Keratinocyte (primary cell): ENCODE data around the gene CEP68. TPM values are rescaled to one million over a fixed set of nuclear protein-coding genes. Genes with fewer than 3 reads are reported as not detected.

ENCODE experiments used
- DNase-seq: peaks from one replicate; pipeline ENCODE4 v3.0.0-alpha.2; 2011; ENCODE audit warnings: low read depth, missing footprints, low spot score
- FAIRE-seq: peaks from 2 replicates; lab custom pipeline; 2011; peaks lifted over from hg19 to GRCh38; lab: Jason Lieb, UNC
- H2AFZ ChIP-seq: 2 replicates; pipeline ENCODE4 v1.6.0; 2012; ENCODE audit warnings: low read length, control low read depth, inconsistent platforms; ENCODE audit not compliant: control insufficient read depth
- H3K27ac ChIP-seq: 2 replicates; pipeline ENCODE4 v1.5.1; 2011; ENCODE audit warnings: low read length; ENCODE audit not compliant: control insufficient read depth, insufficient read depth
- H3K27me3 ChIP-seq: 3 replicates; pipeline ENCODE4 v1.6.0; 2011; ENCODE audit warnings: low read length; ENCODE audit not compliant: control insufficient read depth, insufficient read depth; ENCODE audit errors: extremely low read depth
- H3K36me3 ChIP-seq, 2 experiments: 2 replicates in 1 of 2; 3 replicates in 1 of 2; pipeline ENCODE4 v1.5.1; 2011; ENCODE audit warnings: low read length in 2 of 2, mild to moderate bottlenecking in 1 of 2; ENCODE audit not compliant: control insufficient read depth in 2 of 2, insufficient read depth in 2 of 2; ENCODE audit errors: extremely low read depth in 1 of 2
- H3K4me1 ChIP-seq: 3 replicates; pipeline ENCODE4 v1.5.1; 2011; ENCODE audit warnings: low read length; ENCODE audit not compliant: control insufficient read depth, insufficient read depth; ENCODE audit errors: extremely low read depth
- H3K4me2 ChIP-seq: 3 replicates; pipeline ENCODE4 v1.6.0; 2011; ENCODE audit warnings: low read depth, low read length; ENCODE audit not compliant: control insufficient read depth, insufficient read depth; ENCODE audit errors: extremely low read depth
- H3K4me3 ChIP-seq, 3 experiments: fragments of 200-600 bp in 1 of 3; sonication (generic) in 1 of 3; 2 replicates in 2 of 3; 3 replicates in 1 of 3; pipeline ENCODE4 v1.5.1; 2011 to 2016; ENCODE audit warnings: low read length in 3 of 3, mild to moderate bottlenecking in 3 of 3, control low read depth in 2 of 3, inconsistent platforms in 1 of 3, low read depth in 1 of 3, mixed read lengths in 1 of 3, mixed run types in 1 of 3, moderate library complexity in 1 of 3; ENCODE audit not compliant: control insufficient read depth in 2 of 3, insufficient read depth in 2 of 3; ENCODE audit errors: extremely low read depth in 1 of 3
- H3K79me2 ChIP-seq: 2 replicates; pipeline ENCODE4 v1.6.0; 2012; ENCODE audit warnings: low read length; ENCODE audit not compliant: control insufficient read depth, insufficient read depth
- H3K9ac ChIP-seq: 3 replicates; pipeline ENCODE4 v1.6.0; 2011; ENCODE audit warnings: low read length; ENCODE audit not compliant: control insufficient read depth, insufficient read depth; ENCODE audit errors: extremely low read depth
- H3K9me1 ChIP-seq: 3 replicates; pipeline ENCODE4 v1.6.0; 2011; ENCODE audit warnings: low read length; ENCODE audit not compliant: control insufficient read depth, insufficient read depth; ENCODE audit errors: extremely low read depth
- H3K9me3 ChIP-seq: 2 replicates; pipeline ENCODE4 v1.5.1; 2012; ENCODE audit warnings: low read depth, low read length; ENCODE audit not compliant: control insufficient read depth
- H4K20me1 ChIP-seq: 3 replicates; pipeline ENCODE4 v1.6.0; 2011; ENCODE audit warnings: low read length; ENCODE audit not compliant: control insufficient read depth, insufficient read depth; ENCODE audit errors: extremely low read depth
- CTCF ChIP-seq, 3 experiments: IDR thresholded peaks in 1 of 3; conservative IDR thresholded peaks in 1 of 3; optimal IDR thresholded peaks in 1 of 3; 2 replicates in 2 of 3; 3 replicates in 1 of 3; pipeline versions ENCODE3 to v1.5.1; 2011; ENCODE audit warnings: low read length in 3 of 3, mild to moderate bottlenecking in 3 of 3, moderate library complexity in 2 of 3, control low read depth in 1 of 3, inconsistent platforms in 1 of 3; ENCODE audit not compliant: insufficient read depth in 2 of 3; ENCODE audit errors: extremely low read depth in 1 of 3
- EZH2 ChIP-seq: IDR thresholded peaks from one replicate; pipeline ENCODE4 v1.6.1; 2012; ENCODE audit warnings: inconsistent platforms, mild to moderate bottlenecking, low read length, moderate library complexity
- dilution Hi-C: fragments of 300-500 bp; cut with MboI; formaldehyde crosslinking; loops from one replicate; pipeline ENCODE4 v1.7.0; 2020; ENCODE audit warnings: low sequenced_read_pairs; ENCODE audit not compliant: extremely low pct_ligation_motif_present
- polyA plus RNA-seq, 5 experiments: library from polyadenylated mRNA; depleted of rRNA in 3 of 5; stranded (reverse) in 3 of 5; stranded (forward) in 1 of 5; unstranded in 1 of 5; fragments of >200 nt; gene quantifications; 1 replicate in 1 of 5; 2 replicates in 3 of 5; 3 replicates in 1 of 5; pipeline versions ENCODE4 v1.2.1 to v1.2.3, GENCODE V29; 2011 to 2012; ENCODE audit warnings: missing spikeins in 2 of 5, low read depth in 1 of 5, low replicate concordance in 1 of 5

CEP68 gene
- polyA plus RNA-seq, 1 donor (not counting 4 experiments of a cell fraction or from before 2014, with no cell fraction given): 4.1 TPM

DNA sequence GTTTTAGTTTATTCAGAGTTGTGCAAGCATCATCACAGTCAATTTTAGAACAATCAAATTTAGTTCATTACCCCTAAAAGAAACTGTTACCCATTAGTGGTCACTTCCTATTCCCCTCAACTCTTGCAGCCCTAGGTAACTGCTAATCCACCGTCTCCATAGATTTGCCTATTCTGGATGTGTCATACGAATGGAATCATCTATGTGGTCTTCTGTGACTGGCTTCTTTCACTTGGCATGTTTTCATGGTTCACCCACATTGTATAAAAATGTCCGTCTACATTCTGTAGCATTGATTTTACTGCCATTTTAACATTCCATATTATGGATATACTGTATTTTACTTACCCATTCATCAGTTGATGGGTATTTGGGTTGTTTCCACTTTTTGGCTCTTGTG, 5.3 kb upstream of the CEP68 start:
- Histone ChIP-seq H4K20me1 (no peaks in the 10 kb centered on the region), H3K79me2 (no peaks in the 10 kb centered on the region), H3K9me3 (no peaks in the 10 kb centered on the region), H3K27me3 (no peaks in the 10 kb centered on the region), H3K4me1 (no peaks in the 10 kb centered on the region), H3K27ac (no peak overlapping the region), H3K4me3 (no peak overlapping the region), H3K9me1 (no peaks in the 10 kb centered on the region), H3K9ac (no peak overlapping the region), H3K4me2 (no peak overlapping the region), H3K36me3 (no peaks in the 10 kb centered on the region), H2AFZ (no peak overlapping the region)
- DNase-seq (no peak), FAIRE-seq (no peak)
- dilution Hi-C loops: no loop called here
- TF ChIP-seq EZH2 (no peak), CTCF (optimal IDR thresholded peaks at IDR 0.05 in 1 of 3, IDR thresholded peaks at IDR 0.05 in 1 of 3, conservative IDR thresholded peaks at IDR 0.05 in 1 of 3; ENCODE audit: extremely low read depth in 1 of 3, insufficient read depth in 2 of 3, low read length in 3 of 3) (no peak)

DNA sequence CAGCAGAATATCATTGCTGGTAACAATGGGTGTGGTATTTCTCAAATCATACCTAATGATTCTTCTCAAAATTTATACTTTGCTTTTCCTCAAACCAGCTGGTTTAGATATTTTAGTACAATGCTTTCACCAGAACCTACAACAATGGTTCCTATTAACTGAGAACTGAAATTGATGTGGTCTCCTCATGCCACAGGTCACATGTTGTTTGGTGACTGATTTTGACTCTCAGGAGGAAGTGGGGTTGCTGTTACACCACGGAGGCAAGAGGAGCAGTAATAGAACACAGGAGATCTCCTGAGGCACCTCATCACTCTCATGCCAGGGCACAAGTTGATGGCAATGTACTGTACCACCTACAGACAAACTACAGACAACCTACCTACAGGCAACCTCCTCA, 3.0 kb upstream of the CEP68 start:
- H2AFZ ChIP-seq: no peak overlapping the region
- H4K20me1 ChIP-seq: no peaks in the 10 kb centered on the region
- H3K4me3 ChIP-seq: no peak overlapping the region
- no peak for TF ChIP-seq EZH2
- TF ChIP-seq CTCF (optimal IDR thresholded peaks at IDR 0.05 in 1 of 3, IDR thresholded peaks at IDR 0.05 in 1 of 3, conservative IDR thresholded peaks at IDR 0.05 in 1 of 3; ENCODE audit: extremely low read depth in 1 of 3, insufficient read depth in 2 of 3, low read length in 3 of 3): no peak
- no peak overlapping the region for H3K9ac ChIP-seq
- dilution Hi-C loops: no loop called here
- H3K79me2 ChIP-seq: no peaks in the 10 kb centered on the region
- no peak overlapping the region for H3K4me2 ChIP-seq
- H3K27ac ChIP-seq: no peak overlapping the region
- FAIRE-seq (no peak), DNase-seq (no peak)
- H3K4me1 ChIP-seq: peaks cover 14% of the 10 kb centered on the region
- H3K36me3 ChIP-seq: no peaks in the 10 kb centered on the region
- no peaks in the 10 kb centered on the region for H3K9me3 ChIP-seq
- no peaks in the 10 kb centered on the region for H3K27me3 ChIP-seq
- H3K9me1 ChIP-seq: no peaks in the 10 kb centered on the region
